Urothelium cell line (cell line): ENCODE data around the gene SWSAP1.
A peak's percentile ranks its signal among the peaks of the same experiment; 100 is the strongest.
"Not testable (repeated sequence)": the region's sequence is repeated elsewhere in the genome, so short reads cannot be mapped to it uniquely, and the experiment has no call there.

Experiments
- DNase-seq: peaks from one replicate; pipeline ENCODE4 v3.0.0; 2011; ENCODE audit warnings: low spot score, mixed read lengths
- FAIRE-seq: peaks from 2 replicates; lab custom pipeline; 2011; peaks lifted over from hg19 to GRCh38; lab: Jason Lieb, UNC

The SWSAP1 gene

DNA sequence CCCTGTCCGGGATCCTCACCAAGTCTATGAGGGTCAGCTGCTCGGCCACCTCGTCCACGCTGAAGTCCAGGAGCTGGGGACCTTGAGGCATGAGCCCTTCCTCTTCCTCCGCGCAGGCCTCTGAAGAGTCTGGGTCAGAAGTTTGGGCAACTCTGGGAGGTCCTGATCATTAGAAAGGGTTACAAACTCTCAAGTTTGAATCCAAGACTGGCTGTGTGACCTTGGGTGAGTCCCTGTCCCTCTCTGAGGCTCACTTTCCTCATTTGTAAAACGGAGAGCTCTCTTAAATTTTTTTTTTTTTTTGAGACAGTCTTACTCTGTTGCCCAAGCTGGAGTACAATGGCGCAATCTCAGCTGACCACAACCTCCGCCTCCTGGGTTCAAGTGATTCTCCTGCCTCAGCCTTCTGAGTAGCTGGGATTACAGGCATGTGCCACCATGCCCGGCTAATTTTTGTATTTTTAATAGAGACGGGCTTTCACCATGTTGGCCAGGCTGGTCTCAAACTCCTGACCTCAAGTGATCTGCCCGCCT, 32.3 kb downstream of the SWSAP1 start:
- DNase-seq, FAIRE-seq: not testable (repeated sequence)

DNA sequence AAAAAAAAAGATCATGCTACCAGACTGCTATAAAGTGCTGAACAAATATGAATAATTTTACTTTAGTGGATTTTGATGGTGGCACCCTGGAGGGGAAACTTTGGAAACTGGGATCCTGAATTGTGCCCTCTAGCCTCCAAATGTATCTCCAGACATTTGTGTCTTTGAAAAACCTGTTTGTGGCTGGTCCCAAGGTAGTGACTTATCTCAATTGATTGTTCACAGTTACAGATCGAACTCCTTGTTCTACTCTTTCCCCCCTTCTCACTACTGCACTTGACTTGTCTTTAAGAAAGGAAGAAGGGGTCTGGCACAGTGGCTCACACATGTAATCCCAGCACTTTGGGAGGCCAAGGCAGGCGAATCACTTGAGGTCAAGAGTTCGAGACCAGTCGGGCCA, 34.1 kb downstream of the SWSAP1 start:
- DNase-seq, result no peak
- no peak for FAIRE-seq

DNA sequence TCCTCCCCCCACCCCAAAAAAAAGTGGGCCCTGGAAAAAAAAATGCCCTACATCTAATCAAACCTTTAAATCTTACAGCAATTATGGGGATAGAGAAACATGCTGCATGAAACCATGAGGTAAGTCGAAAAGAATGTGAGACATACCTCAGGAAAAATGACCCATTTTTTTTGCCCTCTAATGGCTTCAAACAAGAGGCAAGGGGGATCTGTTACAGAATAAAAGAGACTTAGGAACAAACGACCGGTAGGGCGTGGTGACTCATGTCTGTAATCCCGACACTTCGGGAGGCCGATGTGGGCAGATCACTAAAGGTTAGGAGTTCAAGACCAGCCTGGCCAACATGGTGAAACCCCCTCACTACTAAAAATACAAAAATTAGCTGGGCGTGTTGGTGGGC, 36.2 kb downstream of the SWSAP1 start:
- no peak for FAIRE-seq
- DNase-seq, result peak; percentile 48

DNA sequence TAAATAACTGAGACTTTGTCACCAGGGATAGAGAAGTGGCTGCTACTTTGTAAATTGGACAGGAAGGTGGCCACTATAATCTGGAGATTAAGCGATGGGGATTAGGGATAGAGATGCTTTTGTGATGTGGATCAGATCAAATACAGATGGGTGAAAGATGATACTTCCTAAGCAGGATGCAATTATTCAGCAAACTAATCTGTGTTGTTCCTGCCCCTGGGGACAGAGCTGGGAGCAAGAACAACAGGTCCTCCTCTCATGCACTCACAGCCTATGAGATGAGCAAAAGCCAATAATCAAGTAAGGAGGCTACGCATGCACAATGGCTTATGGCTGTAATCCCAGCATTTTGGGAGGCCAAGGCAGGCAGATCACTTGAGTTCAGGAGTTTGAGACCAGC, 40.1 kb downstream of the SWSAP1 start:
- no peak for FAIRE-seq
- DNase-seq, result no peak

DNA sequence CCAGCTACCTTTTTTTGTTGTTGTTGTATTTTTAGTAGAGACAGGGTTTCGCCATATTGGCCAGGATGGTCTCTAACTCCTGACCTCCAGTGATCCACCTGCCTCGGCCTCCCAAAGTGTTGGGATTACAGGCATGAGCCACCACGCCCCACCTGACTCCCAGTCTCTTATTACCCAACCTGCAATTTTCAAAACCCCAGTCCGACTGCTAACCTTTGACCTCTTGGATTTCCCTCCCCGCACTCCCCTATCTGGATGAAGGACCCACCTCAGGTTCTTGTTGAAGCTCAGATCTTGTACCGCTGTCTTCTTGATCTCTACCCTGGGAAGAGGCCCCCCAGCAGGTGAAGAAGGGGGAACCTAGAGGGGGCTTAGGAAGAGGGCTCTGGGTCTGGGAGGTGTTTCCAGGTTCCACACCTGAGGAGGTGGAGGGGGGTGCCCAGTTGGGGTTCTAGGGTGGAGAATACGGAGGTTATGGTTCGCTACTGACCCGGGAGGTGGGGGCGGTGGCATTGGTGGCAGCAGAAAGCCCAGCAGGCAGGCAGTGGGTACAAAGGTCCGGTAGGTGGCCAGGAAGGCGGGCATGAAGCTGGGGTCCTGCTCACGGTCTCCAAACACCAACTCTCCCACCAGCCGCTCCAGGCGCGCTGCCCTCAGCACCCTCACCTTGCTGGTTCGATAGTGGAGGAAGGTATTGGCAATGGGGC, 42.0 kb downstream of the SWSAP1 start:
- DNase-seq, result no peak
- no peak for FAIRE-seq

DNA sequence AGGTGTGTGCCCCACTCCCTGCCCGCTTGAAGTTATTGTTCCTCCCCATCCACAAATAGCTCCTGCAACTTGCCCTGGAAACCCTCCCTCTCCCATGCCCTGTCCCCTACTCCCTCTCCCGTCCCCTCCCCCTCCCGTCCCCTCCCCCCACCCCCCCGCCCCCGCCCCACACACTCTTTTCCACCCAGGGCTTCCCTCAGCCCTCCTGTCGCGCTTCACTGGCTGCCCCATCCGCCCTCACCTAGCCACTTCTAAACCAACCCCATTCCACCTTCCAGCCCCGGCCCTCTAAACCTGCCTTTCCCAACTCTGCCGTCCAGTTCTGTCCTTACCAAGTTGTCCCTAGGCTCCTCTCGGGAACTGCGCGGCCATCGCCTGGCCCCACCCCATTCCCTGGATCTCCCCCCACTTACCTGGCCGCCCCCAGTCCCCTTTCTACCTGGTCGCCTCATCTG, 43.7 kb downstream of the SWSAP1 start:
- no peak for DNase-seq
- no peak for FAIRE-seq

DNA sequence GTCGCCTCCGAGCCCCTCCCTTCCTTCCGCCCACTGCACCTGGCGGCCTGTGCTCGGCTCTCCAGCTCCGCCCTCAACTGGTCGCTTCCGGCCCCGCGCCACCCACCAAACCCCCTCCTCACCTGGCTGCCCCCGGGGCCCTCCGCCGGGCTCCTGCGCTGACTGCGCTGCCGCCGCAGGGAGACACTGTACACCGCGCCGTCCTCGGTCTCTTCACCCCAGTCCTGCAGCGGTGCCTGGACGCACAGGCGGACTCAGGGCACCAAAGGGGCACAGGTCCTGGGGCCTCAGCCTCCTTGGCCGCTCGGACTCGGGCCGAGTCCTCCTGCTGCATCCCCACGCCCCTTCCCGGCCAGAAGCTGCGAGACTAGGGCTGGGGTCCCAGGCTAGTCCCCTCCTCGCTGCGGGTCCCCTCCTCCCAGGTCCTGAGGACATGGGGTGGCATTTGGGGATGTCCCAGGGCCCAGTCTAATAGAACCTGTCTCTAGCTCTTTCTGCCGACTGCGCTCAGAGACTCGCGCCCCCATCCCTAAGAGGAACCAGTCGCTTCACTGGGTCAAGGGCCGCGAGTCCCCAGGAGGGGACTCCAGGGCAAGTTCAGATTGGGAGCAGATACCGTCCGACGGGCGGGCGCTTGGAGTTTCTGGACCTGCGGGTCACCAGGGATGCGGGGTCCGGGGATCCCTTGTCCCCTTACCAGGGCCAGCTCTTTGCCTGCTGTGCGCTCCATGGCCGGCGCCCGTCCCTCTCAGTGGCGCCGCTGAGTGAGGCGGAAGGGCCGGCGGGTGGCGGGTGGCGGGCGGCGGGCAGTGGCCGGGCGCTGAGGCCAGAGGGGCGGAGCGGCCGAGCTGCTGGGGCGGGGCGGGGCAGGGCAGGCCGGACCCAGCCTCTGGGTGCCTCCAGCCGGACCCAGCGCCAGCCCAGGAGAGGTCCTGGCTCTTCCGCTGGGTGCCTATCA, 44.4 kb downstream of the SWSAP1 start, which contains the start of gene RGL3:
Gene RGL3, minus strand, starts transcription at position 766 of the 958 bp plus-strand sequence. Its CDS starts 36 bp downstream, at position 730.
- FAIRE-seq (no peak), DNase-seq (no peak)

DNA sequence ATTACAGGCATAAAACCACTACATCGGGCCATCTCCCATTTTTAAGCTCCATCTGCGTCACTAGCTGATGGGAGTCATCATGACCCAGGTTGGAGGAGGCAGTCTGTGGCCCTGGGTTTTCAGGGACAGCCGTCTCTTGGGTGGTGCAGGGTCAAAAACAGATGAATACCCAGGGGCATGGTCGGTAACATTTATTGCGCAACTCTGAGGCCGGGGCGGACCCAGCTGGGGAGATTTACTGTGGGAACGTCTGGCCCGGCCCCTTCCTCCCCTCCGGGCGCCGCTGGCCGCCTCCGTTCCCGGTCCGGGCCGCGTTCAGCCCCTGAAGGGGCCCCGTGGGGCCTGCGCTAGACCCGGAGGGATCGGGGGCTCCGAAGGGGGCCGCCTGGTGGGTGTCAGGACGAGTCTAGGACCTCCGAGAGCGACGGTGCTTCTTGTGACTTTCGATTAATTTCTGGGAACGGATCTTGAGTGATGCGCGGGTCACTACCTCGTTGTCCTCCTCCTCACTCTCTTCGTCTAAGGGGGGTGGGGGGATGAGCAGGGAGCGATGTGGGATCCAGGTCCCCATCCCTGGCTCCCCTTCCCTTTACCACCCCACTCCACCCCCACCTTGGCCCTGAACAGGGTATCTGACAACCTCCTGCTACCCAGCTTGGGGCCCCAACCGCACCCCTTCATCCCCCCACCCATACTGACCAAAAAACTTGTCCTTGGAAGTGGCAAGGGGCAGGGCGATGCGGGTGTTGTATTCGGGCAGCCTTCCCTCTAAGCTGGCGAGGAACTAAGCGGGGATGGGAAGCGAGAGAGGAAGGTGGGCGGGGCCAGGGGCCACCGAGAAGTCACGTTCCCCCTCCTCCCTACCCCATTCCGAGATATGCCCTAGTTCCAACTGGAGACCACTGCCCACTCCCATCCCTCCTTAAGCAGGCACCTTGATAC, 46.2 kb downstream of the SWSAP1 start:
- no peak for DNase-seq
- FAIRE-seq, result no peak

DNA sequence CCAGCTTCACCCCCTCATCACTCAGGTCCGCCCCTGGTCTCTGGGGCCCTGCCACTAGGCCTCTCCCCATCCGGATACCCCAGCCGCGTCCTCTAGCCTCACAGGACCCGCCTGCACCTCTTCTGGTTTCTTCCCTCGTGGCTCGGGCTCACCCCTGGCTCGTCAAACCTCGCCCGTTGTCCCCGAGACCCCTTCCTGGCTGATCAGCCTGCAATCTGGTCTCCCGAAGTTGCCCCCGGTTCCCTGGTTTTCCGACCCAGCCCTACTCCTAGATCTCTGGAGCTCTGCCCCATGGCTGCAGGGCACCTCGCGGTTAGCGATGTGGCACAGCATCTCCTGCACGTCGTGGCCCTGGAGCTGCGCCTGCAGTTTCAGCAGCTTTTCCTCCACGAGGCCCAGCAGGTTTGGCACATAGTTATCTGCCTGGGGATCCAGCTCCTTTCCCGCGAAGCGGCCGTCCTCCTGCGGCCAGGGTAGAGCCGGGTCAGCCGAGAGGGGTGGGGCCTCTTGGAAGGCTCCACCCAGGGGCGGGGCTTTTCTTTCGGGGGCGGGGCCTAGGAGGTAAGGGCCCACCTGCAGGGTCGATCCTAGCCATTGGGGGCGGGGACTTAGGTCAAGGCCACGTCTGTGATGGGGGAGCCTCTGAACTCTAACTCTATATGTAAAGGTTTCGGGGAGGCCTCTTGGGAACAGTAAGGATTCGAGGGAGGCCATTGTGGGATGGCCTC, 47.1 kb downstream of the SWSAP1 start:
- FAIRE-seq (no peak), DNase-seq (no peak)

DNA sequence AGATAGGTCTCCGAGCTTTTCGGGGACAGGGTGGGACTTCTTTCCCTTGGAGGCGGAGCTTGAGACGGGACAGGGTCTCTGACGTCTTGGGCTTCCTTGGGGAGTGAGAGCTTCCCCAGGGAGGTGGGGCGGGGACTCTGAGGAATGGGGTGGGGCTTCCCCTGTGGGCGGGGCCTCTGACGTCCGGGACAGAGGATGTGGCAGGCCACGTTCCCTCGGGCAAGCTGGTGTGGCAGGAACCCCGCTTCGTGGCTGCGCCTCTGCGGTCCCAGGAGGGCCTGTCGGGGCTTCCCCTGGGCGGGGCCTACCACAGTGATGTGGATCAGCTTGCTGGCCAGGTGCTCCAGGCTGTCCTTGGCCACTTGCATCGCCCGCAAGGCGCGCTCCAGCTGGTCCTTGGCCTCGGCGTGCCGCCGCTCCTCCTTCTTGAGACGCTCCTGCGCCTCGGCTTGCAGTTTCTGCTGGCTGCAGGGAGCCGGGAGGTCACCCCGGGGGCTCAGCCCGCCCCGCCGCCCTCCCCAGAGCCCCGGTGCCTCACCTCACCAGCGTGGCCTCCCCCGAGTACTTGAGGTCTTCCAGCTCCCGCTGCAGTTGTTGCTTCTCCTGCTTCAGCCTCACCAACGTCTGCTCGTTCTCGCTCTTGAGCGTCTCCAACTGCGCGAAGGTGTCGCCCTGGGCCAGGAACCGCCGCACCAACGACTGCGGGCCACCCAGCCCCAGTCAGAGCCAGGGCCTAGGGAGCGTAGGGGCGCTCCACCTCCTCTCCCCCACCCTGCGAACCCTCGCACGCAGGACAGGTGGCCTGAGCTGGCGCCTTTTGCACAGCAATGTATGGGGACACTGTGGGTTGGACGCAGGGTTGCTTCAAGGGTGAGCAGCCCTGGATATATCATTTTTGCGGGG, 47.9 kb downstream of the SWSAP1 start:
- FAIRE-seq, result no peak
- no peak for DNase-seq

DNA sequence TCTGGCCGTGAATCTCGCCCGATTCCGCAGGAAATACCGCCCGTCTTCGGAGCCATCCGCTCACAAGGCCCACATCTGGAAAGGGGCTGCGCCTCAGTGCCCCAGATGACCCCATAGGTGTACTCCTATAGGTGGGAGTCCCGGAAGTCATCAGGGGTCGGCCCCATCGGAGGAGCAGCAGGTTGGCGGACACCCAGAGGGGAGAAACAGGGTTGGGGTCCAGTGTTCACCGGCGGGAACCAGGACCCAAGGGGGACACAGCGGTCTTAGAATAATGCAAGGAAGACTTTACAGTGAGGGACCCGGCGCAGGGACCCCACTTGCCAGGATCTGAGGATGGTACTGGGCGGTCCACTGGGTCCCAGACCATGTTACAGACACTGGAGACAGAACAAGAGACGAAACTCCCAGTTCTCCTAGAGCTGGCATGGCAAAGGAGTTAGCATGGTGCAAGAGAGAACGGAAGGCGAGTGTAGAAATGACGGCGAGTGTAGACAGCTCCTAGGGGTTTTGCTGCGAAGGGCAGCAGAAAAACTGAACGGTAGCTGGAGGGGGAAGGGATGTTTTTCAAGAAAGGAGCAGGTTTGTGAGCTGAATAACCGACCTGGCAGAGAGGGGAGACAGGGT, 48.8 kb downstream of the SWSAP1 start:
- DNase-seq, result no peak
- no peak for FAIRE-seq

DNA sequence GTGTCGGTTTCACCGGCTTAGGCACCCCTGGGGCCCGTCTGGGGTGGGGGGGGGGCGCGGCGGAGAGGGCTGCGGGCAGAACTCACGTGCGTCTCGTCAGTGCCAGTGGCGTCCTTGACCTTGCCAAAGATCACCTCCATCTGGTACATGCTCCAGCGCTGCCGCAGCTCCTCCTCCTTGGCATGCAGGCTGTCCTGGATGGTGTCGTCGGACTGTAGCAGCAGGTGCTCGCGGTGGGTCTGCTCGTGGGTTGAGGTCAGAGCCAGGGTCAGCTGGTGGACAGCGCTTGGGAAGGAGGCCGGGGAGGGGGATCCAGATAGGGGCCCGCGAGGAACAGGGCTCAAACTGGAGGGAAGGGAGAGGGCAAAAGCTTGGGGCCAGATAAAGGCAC, 49.3 kb downstream of the SWSAP1 start:
- no peak for FAIRE-seq

More for the DNA sequence above, 49.3 kb downstream of the SWSAP1 start:
- DNase-seq, result no peak
